ENCODE data around the gene GLRX5. TPM values are rescaled to one million over a fixed set of nuclear protein-coding genes. Genes with fewer than 3 reads are reported as not detected.

GLRX5 gene
- total and polyA plus RNA-seq, 2 donors from 2014 or later, result 46.7 to 124 TPM

DNA sequence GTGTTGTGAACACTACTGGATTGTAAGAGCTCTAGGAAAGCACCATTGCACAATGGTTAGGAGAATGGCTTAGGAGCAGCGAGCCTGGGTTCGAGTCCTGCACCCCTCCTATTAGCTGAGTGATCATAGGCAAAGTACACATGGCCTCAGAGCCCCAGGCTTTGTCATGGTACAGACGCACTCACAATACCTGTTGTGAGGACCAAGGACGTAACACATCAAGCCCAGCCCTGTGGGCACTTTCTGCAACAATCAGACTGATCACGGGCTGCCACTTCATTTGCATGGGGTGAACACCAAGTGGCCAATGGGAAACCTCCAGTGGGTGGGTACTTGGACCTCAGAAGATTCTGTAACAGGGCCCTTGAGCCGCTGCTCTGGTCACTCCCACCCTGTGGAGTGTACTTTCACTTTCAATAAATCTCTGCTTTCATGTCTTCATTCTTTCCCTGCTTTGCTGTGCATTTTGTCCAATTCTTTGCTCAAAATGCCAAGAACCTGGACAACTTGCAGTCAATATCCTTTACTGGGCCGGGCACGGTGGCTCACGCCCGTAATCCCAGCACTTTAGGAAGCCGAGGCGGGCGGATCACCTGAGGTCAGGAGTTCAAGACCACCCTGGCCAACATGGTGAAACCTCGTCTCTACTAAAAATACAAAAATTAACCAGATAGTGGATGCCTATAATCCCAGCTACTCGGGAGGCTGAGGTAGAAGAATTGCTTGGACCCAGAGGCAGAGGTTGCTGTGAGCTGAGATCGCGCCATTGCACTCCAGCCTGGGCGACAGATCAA lies 28.2 kb downstream of the GLRX5 start:
- Histone ChIP-seq H3K4me1 (ENCODE audit: control insufficient read depth in 2 of 3, insufficient read depth in 2 of 3, low read depth in 1 of 3, low read length in 3 of 3) (peaks cover 0 to 3% (median 0%) of the 10 kb centered on the region in 3 donors), H3K9ac (ENCODE audit: low read length in 3 of 3) (no peak overlapping the region), H3K9me3 (ENCODE audit: control insufficient read depth in 2 of 3, insufficient read depth in 1 of 3, low read length in 3 of 3) (no peaks in the 10 kb centered on the region), H3K27me3 (ENCODE audit: control insufficient read depth, insufficient read depth, low read length) (no peaks in the 10 kb centered on the region), H3K36me3 (ENCODE audit: control insufficient read depth in 2 of 3, insufficient read depth in 3 of 3, low read length in 3 of 3) (no peaks in the 10 kb centered on the region), H3K27ac (ENCODE audit: low read depth in 2 of 2, low read length in 2 of 2) (no peak overlapping the region), H3K4me3 (ENCODE audit: low read length in 3 of 3) (peak overlapping the region in 1 of 3 donors; percentile 56)
- DNase-seq (peak in 3 of 5 donors; percentile 36 to 73 (median 48)), FAIRE-seq (no peak)
- intact Hi-C loops (cut with DNase I), result loop anchor here (5.0 kb wide), 1 partner anchor 429 kb away; no protein-coding TSS in a partner anchor
- TF ChIP-seq, protein P1, sequence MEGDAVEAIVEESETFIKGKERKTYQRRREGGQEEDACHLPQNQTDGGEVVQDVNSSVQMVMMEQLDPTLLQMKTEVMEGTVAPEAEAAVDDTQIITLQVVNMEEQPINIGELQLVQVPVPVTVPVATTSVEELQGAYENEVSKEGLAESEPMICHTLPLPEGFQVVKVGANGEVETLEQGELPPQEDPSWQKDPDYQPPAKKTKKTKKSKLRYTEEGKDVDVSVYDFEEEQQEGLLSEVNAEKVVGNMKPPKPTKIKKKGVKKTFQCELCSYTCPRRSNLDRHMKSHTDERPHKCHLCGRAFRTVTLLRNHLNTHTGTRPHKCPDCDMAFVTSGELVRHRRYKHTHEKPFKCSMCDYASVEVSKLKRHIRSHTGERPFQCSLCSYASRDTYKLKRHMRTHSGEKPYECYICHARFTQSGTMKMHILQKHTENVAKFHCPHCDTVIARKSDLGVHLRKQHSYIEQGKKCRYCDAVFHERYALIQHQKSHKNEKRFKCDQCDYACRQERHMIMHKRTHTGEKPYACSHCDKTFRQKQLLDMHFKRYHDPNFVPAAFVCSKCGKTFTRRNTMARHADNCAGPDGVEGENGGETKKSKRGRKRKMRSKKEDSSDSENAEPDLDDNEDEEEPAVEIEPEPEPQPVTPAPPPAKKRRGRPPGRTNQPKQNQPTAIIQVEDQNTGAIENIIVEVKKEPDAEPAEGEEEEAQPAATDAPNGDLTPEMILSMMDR (IDR thresholded peaks at IDR 0.05; ENCODE audit: borderline replicate concordance, extremely low read depth, insufficient read depth), result no peak

DNA sequence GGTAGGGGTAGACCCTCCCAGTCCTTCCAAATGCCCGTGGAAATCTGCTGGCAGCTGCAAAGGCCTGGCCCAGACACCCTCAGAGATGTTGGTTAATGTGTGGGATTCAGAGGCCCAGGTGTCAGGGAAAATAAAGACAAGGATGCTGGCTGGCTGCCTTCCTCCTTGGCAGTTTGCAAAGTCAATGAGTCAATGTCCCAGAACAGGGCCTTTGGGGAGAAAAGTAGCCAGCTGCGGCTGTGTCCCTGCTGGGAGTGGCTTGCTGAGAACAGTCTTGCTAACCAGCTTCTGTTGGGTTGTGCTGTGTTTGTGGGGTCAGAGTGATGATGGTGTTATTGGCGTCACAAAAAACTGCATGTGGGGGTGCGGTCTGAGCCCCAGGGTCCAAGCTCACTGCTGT lies 29.2 kb downstream of the GLRX5 start:
- Histone ChIP-seq H3K27ac (ENCODE audit: low read depth in 2 of 2, low read length in 2 of 2) (no peak overlapping the region), H3K27me3 (ENCODE audit: control insufficient read depth, insufficient read depth, low read length) (no peaks in the 10 kb centered on the region), H3K4me3 (ENCODE audit: low read length in 3 of 3) (no peak overlapping the region), H3K36me3 (ENCODE audit: control insufficient read depth in 2 of 3, insufficient read depth in 3 of 3, low read length in 3 of 3) (no peaks in the 10 kb centered on the region), H3K9me3 (ENCODE audit: control insufficient read depth in 2 of 3, insufficient read depth in 1 of 3, low read length in 3 of 3) (no peaks in the 10 kb centered on the region), H3K9ac (ENCODE audit: low read length in 3 of 3) (no peak overlapping the region), H3K4me1 (ENCODE audit: control insufficient read depth in 2 of 3, insufficient read depth in 2 of 3, low read depth in 1 of 3, low read length in 3 of 3) (peaks cover 0 to 3% (median 0%) of the 10 kb centered on the region in 3 donors)
- no peak for DNase-seq
- intact Hi-C loops (cut with DNase I), result loop anchor here (5.0 kb wide), 1 partner anchor 428 kb away; no protein-coding TSS in a partner anchor
- TF ChIP-seq, protein P1 (IDR thresholded peaks at IDR 0.05; ENCODE audit: borderline replicate concordance, extremely low read depth, insufficient read depth), result no peak
- FAIRE-seq, result no peak

DNA sequence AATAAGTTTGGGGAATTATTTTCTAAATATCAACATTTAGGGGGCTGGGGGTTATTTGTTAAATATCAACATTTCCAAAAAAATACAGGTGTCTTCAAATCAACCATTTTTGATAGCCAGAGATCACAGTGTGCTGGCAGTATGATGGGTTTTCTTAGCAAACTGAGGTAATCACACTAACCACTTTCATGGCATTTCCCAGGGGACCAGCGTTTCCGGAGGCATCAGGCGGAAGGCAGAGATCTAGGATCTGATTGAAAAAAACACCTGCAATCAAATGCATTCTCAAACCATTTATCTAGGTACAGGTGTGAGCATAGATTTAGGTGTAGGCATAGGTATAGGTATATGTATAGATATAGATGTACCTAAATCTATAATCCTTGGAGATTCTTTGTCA lies 34.6 kb downstream of the GLRX5 start:
- FAIRE-seq, result no peak
- Histone ChIP-seq H3K36me3 (ENCODE audit: control insufficient read depth in 2 of 3, insufficient read depth in 3 of 3, low read length in 3 of 3) (no peaks in the 10 kb centered on the region), H3K27ac (ENCODE audit: low read depth in 2 of 2, low read length in 2 of 2) (no peak overlapping the region), H3K27me3 (ENCODE audit: control insufficient read depth, insufficient read depth, low read length) (no peaks in the 10 kb centered on the region), H3K9me3 (ENCODE audit: control insufficient read depth in 2 of 3, insufficient read depth in 1 of 3, low read length in 3 of 3) (no peaks in the 10 kb centered on the region), H3K9ac (ENCODE audit: low read length in 3 of 3) (no peak overlapping the region), H3K4me3 (ENCODE audit: low read length in 3 of 3) (no peak overlapping the region), H3K4me1 (ENCODE audit: control insufficient read depth in 2 of 3, insufficient read depth in 2 of 3, low read depth in 1 of 3, low read length in 3 of 3) (no peaks in the 10 kb centered on the region)
- intact Hi-C loops (cut with DNase I), result no loop called here
- TF ChIP-seq, protein P1 (IDR thresholded peaks at IDR 0.05; ENCODE audit: borderline replicate concordance, extremely low read depth, insufficient read depth), result no peak
- no peak for DNase-seq

All from kidney (tissue), 14 donors.